Activated CD4-positive, alpha-beta T cell treated with anti-CD3 and anti-CD28 coated beads, Interleukin-2, amount 10 ng/mL, durations not matched to agents 24 days and 14 days (primary cell): ENCODE data around the gene MVK. TPM values are rescaled to one million over a fixed set of nuclear protein-coding genes. Genes with fewer than 3 reads are reported as not detected.

ENCODE experiments used
- DNase-seq: peaks from one replicate; pipeline ENCODE4 v3.0.0; 2022
- H3K27ac Mint-ChIP-seq: one replicate; pipeline ENCODE4 v1.8.0; 2022; ENCODE audit warnings: mild to moderate bottlenecking, mixed read lengths
- H3K27me3 Mint-ChIP-seq: one replicate; pipeline ENCODE4 v1.8.0; 2022; ENCODE audit warnings: mixed read lengths
- H3K36me3 Mint-ChIP-seq: one replicate; pipeline ENCODE4 v1.8.0; 2022; ENCODE audit warnings: low read depth, mild to moderate bottlenecking, mixed read lengths
- H3K4me1 Mint-ChIP-seq: one replicate; pipeline ENCODE4 v1.8.0; 2021; ENCODE audit warnings: mixed read lengths
- H3K4me3 Mint-ChIP-seq: one replicate; pipeline ENCODE4 v1.8.0; 2022; ENCODE audit warnings: mild to moderate bottlenecking, moderate library complexity, mixed read lengths
- H3K9me3 Mint-ChIP-seq: one replicate; pipeline ENCODE4 v1.8.0; 2021; ENCODE audit warnings: mixed read lengths
- intact Hi-C: fragments of 100-400 bp; cut with micrococcal nuclease; formaldehyde crosslinking; loops from one replicate; pipeline ENCODE4 v1.15.1; 2023
- total RNA-seq: library from RNA; stranded (reverse); gene quantifications from 2 replicates; pipeline ENCODE4 v1.2.3, GENCODE V29; 2022

The MVK gene
- total RNA-seq, 1 donor from 2014 or later = 21.5 TPM

DNA sequence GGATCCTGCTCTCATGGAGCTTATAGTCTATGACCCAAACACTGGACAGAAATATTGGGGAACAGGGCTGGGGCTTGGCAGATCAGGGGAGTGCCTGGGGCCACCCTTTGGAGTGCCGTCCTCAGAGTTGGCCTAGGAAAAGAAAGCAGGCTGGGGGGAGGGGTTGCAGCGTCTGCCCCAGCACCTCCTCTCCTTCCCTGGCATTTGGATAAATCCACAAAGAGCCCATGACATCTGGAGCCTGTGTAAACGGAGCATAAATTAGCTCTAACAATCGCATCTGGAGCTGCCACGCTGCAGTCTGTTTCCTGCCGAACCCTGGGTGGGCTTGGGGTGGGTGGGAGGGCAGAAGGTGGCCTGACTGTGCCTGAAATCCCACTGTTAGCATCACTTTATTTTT lies 63.8 kb downstream of the MVK start:
- no peaks in the 10 kb centered on the region for H3K36me3 Mint-ChIP-seq
- H3K27me3 Mint-ChIP-seq = peaks cover 4% of the 10 kb centered on the region
- DNase-seq = no peak
- H3K4me1 Mint-ChIP-seq = no peaks in the 10 kb centered on the region
- intact Hi-C loops = no loop called here
- no peak overlapping the region for H3K4me3 Mint-ChIP-seq
- H3K27ac Mint-ChIP-seq = no peak overlapping the region
- peaks cover 7% of the 10 kb centered on the region for H3K9me3 Mint-ChIP-seq

DNA sequence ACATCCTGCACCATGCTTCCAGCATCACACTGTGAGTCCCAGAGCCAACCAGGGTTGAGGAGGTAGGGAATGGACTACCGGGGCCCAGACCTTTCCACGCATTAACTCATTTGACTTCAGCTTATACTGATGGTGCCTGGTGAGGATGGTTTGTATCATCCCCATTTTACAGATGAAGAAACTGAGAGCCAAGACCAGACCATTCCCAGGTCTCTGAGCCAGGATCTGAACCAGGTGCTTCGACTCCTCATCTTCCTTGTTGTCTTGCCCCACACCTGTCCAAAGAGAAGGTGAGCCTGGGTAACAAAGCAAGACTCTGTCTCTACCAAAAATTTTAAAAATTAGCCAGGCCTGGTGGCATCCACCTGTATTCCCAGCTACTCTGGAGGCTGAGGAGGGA lies 64.4 kb downstream of the MVK start:
- intact Hi-C loops = no loop called here
- no peaks in the 10 kb centered on the region for H3K4me1 Mint-ChIP-seq
- H3K9me3 Mint-ChIP-seq = peaks cover 7% of the 10 kb centered on the region
- no peaks in the 10 kb centered on the region for H3K36me3 Mint-ChIP-seq
- DNase-seq = no peak
- no peak overlapping the region for H3K4me3 Mint-ChIP-seq
- no peak overlapping the region for H3K27ac Mint-ChIP-seq
- H3K27me3 Mint-ChIP-seq = peaks cover 4% of the 10 kb centered on the region

DNA sequence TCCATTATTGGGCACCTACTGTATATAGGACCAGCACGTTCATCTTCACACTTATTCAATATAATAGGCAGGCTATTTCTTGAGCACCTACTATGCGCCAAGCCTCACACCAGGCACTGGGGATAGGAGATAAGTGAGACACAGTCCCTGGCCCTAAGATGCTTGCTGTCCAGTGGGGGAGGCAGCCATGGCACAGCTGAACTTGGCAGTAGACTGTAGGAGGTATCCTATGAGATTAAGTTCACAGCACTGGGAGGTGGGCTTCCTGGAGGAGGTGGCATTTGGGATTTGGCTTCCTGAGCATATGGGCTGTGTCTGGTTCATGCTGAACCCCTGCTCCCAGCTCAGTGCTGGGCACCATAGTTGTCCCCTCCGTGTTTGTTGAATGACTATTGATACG lies 65.1 kb downstream of the MVK start:
- no peak for DNase-seq
- H3K27me3 Mint-ChIP-seq = peaks cover 4% of the 10 kb centered on the region
- H3K36me3 Mint-ChIP-seq = no peaks in the 10 kb centered on the region
- no peak overlapping the region for H3K4me3 Mint-ChIP-seq
- no peak overlapping the region for H3K27ac Mint-ChIP-seq
- intact Hi-C loops = no loop called here
- no peaks in the 10 kb centered on the region for H3K4me1 Mint-ChIP-seq
- H3K9me3 Mint-ChIP-seq = peaks cover 3% of the 10 kb centered on the region

DNA sequence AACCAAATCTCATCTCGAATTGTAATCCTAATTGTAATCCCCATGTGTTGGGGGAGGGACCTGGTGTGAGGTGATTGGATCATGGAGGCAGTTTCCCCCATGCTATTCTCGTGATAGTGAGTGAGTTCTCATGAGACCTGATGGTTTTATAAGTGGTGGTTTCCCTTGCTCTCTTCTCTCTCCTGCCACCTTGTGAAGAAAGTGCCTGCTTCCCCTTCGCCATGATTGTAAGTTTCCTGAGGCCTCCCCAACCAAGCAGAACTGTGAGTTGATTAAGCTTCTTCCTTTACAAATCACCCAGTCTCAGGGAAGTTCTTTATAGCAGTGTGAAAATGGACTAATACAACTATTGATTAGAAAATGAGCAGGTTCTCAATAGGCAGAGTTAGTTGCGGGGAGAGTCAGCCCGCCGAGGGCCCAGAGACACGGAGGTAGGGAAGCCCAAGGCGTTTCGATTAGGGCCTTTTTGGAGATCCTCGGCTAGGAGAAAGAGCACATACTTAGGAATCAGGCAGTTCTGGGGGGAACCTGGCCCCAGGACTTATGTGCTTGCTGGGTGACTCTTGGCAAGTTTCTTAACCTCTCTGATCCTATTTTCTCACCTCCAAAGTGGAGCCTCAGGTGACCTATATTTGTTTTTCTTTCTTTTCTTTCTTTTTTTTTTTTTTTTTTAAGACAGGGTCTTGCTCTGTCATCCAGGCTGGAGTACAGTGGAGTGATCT lies 65.7 kb downstream of the MVK start:
- Mint-ChIP-seq H3K9me3 (no peaks in the 10 kb centered on the region), H3K27me3 (peaks cover 4% of the 10 kb centered on the region), H3K4me1 (no peaks in the 10 kb centered on the region), H3K36me3 (no peaks in the 10 kb centered on the region), H3K4me3 (no peak overlapping the region), H3K27ac (no peak overlapping the region)
- intact Hi-C loops = no loop called here
- DNase-seq = no peak

DNA sequence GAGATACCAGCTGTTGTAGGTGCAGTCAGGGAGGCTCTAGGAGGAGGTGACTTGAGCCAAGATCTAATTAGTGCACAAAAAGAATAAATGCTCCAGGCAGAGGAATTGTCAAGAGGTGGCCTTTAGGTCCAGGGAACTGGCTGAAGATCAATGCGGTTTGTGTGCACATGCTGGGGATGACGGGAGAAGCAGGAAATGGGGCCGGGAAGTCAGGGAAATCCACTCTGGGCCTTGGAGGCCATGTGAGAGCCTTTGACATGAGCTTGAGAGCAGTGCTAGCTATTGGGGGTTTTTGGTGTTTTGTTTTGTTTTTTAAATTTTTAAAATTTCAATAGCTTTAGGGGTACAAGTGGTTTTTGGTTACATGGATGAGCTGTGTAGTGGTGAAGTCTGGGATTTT lies 67.4 kb downstream of the MVK start:
- H3K27me3 Mint-ChIP-seq = peaks cover 4% of the 10 kb centered on the region
- no peaks in the 10 kb centered on the region for H3K9me3 Mint-ChIP-seq
- no peaks in the 10 kb centered on the region for H3K4me1 Mint-ChIP-seq
- H3K4me3 Mint-ChIP-seq = no peak overlapping the region
- DNase-seq = no peak
- intact Hi-C loops = no loop called here
- no peaks in the 10 kb centered on the region for H3K36me3 Mint-ChIP-seq
- H3K27ac Mint-ChIP-seq = no peak overlapping the region

DNA sequence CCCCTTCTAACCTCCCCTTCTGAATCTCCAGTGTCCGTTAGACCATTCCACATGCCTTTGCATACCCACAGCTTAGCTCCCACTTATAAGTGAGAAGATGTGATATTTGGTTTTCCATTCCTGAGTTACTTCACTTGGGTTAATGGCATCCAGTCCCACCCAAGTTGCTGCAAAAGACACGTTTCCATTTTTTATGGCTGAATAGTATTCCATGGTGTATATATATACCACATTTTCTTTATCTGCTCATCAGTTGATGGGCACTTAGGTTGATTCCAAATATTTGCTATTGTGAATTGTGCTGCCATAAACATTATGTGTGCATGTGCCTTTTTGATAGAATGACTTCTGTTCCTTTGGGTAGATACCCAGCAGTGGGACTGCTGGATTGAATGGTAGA lies 67.8 kb downstream of the MVK start:
- H3K36me3 Mint-ChIP-seq = no peaks in the 10 kb centered on the region
- no peaks in the 10 kb centered on the region for H3K4me1 Mint-ChIP-seq
- intact Hi-C loops = no loop called here
- H3K27me3 Mint-ChIP-seq = peaks cover 4% of the 10 kb centered on the region
- H3K4me3 Mint-ChIP-seq = no peak overlapping the region
- no peak for DNase-seq
- no peak overlapping the region for H3K27ac Mint-ChIP-seq
- no peaks in the 10 kb centered on the region for H3K9me3 Mint-ChIP-seq

DNA sequence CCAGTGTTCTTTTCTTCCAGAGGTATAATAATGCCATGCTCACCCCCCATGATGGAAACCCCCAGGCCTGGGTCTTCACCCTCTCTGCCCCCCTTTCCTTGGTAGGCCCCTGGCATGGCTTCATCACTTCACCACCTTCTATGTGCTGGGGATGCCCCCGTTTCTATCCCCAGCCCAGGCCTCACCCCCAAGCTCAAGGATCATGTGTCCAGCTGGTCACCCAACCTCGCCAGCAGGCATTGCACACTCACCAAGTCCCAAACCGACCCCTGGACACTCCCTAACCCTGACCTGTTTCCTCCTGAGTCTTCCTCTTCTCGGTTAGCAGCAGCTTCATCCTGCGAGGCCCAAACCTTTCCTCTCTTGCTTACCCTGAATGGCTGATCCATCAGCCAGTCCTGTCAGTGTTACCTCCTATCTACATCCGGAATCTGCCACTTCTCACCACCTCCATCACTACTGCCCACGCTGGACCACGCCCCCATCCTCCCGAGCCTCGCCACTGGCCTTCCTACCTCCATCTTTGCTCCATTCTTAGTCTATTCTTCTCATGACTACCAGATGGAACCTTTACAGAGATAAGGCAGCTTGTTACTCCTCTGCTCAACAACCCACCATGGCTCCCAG lies 69.0 kb downstream of the MVK start:
- DNase-seq = no peak
- intact Hi-C loops = no loop called here
- Mint-ChIP-seq H3K9me3 (no peaks in the 10 kb centered on the region), H3K36me3 (no peaks in the 10 kb centered on the region), H3K27me3 (peaks cover 8% of the 10 kb centered on the region), H3K4me1 (no peaks in the 10 kb centered on the region), H3K4me3 (no peak overlapping the region), H3K27ac (no peak overlapping the region)

DNA sequence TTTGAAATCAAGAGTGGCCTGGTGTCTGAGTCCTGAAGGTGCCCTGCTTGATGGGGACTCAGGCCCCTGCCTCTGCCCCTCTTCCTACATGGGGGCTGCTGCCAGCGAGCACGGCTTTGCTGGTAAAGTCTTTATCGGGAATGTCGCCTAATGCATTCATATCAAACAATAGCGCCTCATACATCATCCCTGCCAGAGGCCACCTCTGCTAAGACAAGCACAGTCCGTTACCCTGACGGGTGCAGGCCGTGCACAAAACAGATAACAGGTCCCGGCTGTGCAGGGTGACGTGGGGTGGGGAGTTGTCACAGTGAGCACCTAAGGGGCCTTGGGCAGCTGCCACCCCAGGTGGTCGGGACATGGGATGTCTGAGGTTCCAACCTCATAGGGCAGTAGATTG lies 71.6 kb downstream of the MVK start:
- DNase-seq = no peak
- Mint-ChIP-seq H3K4me1 (no peaks in the 10 kb centered on the region), H3K9me3 (no peaks in the 10 kb centered on the region), H3K36me3 (no peaks in the 10 kb centered on the region), H3K27ac (no peak overlapping the region), H3K27me3 (peaks cover 8% of the 10 kb centered on the region), H3K4me3 (no peak overlapping the region)
- intact Hi-C loops = no loop called here

DNA sequence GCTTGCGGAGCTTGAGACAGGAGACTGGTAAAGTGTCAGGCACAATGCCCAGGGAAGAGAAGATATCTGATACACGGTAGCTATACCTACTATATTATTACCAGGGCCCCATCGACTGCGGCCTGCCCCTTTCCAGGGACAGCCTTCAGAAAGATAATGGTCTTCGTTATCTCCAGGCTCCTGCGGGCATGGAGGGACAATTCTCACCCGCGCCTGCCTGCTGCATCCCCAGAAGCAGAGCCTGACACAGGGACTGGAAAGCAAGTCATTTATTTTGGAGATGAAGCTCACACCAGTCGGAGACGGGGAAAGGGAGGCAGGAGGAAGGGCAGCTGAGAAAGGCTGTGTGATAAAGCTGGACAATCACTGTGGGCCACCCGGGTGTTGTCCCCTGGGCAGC lies 72.1 kb downstream of the MVK start:
- no peak for DNase-seq
- Mint-ChIP-seq H3K4me1 (no peaks in the 10 kb centered on the region), H3K36me3 (no peaks in the 10 kb centered on the region), H3K27me3 (peaks cover 8% of the 10 kb centered on the region), H3K4me3 (no peak overlapping the region), H3K9me3 (no peaks in the 10 kb centered on the region), H3K27ac (no peak overlapping the region)
- intact Hi-C loops = no loop called here

Other genes starting within 250 kb of the MVK start
- not detected in 2 replicates for gene MYO1H, start 225.9 kb upstream of the MVK start, total RNA-seq
- gene KCTD10, start 96.5 kb upstream of the MVK start, total RNA-seq = 47.5 and 48.5 TPM in 2 replicates
- gene UBE3B, start 96.2 kb upstream of the MVK start, total RNA-seq = 28.9 and 32.2 TPM in 2 replicates
- 44.3 and 45.8 TPM in 2 replicates for gene MMAB, start 290 bp upstream of the MVK start, total RNA-seq
- gene FAM222A, start 140.0 kb downstream of the MVK start, total RNA-seq = 1.3 and 1.5 TPM in 2 replicates